IgD-negative memory B cell (primary cell): ENCODE data around the gene WASF2. TPM values are rescaled to one million over a fixed set of nuclear protein-coding genes. Genes with fewer than 3 reads are reported as not detected.
A peak's percentile ranks its signal among the peaks of the same experiment; 100 is the strongest.
"Not testable (repeated sequence)": the region's sequence is repeated elsewhere in the genome, so short reads cannot be mapped to it uniquely, and the experiment has no call there.

Experiments used
- H3K27ac Mint-ChIP-seq, 3 donors: one replicate each; pipeline ENCODE4 v1.8.0; 2020 to 2022; ENCODE audit warnings: mild to moderate bottlenecking in 3 of 3, mixed read lengths in 3 of 3, moderate library complexity in 1 of 3
- H3K27me3 Mint-ChIP-seq: one replicate; pipeline ENCODE4 v1.8.0; 2021; ENCODE audit warnings: mixed read lengths
- H3K36me3 Mint-ChIP-seq: one replicate; pipeline ENCODE4 v1.8.0; 2020; ENCODE audit warnings: mild to moderate bottlenecking, mixed read lengths
- H3K4me1 Mint-ChIP-seq, 3 donors: one replicate each; pipeline ENCODE4 v1.8.0; 2020 to 2022; ENCODE audit warnings: mixed read lengths in 3 of 3, mild to moderate bottlenecking in 1 of 3
- H3K4me3 Mint-ChIP-seq, 4 donors: one replicate each; pipeline ENCODE4 v1.8.0; 2020 to 2022; ENCODE audit warnings: mild to moderate bottlenecking in 4 of 4, mixed read lengths in 4 of 4, moderate library complexity in 3 of 4
- H3K9me3 Mint-ChIP-seq, 3 donors: one replicate each; pipeline ENCODE4 v1.8.0; 2020 to 2021; ENCODE audit warnings: mixed read lengths in 3 of 3, mild to moderate bottlenecking in 1 of 3
- polyA plus RNA-seq: library from polyadenylated mRNA; unstranded; fragments of 300-500 nt; fragmentation: Illumina TruSeq; gene quantifications from one replicate; pipeline ENCODE4 v1.2.3, GENCODE V29; 2021

Gene WASF2
- polyA plus RNA-seq, 1 donor from 2014 or later = 105 TPM

DNA sequence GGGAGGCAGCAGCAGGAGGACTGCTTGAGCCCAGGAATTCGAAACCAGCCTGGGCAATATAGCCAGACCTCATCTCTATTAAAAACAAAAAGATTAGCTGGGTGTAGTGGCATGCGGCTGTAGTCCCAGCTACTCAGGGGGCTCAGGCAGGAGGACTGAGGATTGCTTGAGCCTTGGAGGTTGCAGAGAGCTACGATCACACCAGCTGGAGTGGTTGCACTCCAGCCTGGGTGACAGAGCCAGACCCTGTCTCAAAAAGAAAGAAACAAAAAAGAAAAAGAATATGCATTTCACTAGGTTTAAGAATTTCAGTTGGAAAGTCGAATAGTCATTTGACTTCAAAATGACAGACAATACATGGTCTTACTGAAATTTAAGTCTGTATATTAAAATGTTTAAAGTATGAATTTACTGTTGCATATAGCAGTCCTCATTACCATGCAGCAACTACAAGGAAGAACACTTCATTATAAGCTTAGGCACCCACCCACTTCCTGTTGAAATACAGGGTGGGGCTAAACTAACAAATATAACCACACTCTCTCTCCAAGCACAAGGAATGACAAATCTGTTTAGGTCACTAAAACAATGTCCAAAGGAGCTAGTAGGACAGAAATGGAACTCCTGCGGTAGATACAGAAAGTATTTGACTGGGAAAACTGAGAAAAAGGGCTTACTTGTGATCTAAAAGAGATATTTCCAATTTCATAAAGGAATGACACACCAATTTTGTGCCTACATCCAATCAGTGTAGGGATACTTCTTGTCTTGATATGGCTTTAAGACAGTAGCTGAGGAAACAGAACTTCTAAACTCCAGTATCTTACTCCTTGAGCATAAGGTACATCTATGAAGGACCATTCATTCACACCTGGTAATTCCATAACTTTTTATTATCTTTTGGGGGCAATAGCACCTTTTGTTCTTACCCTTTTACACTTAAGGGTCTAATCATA is 53.5 kb downstream of the WASF2 start:
- Mint-ChIP-seq H3K4me1 (peaks cover 57 to 69% (median 64%) of the 10 kb centered on the region in 3 donors), H3K36me3 (peaks cover 4% of the 10 kb centered on the region), H3K27me3 (no peaks in the 10 kb centered on the region), H3K27ac (peak overlapping the region; percentile 76 to 96 (median 91)), H3K9me3 (no peaks in the 10 kb centered on the region), H3K4me3 (peak overlapping the region; percentile 66 to 94 (median 82))

DNA sequence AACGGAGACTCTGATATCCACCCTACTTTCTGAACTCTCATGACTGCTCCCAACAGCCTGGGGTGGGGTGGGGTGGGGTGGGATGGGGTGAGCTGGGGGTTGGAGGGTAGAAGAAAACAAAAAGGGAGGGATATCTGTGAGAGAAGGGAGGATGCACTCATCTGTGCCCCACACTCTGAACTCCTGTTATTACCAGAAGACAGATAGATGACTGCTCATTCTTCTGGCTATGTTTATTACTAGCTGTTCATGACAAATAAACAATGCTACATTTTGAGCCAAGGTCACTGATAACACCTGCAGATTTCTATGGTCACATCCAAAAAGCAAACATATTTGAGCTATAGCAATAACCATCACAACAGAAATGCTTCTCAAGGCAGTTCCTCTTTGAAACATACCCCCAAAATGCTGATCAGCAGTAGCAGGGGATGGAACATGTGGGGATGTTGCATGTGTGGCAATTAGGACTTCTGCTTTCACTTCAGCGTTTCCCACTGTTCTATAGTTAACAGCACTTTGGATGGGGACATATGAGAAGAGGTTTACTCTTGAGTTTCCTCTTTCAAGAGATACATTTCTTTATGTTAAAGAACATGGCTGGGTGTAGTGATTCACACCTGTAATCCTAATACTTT is 54.3 kb downstream of the WASF2 start:
- no peaks in the 10 kb centered on the region for H3K27me3 Mint-ChIP-seq

DNA sequence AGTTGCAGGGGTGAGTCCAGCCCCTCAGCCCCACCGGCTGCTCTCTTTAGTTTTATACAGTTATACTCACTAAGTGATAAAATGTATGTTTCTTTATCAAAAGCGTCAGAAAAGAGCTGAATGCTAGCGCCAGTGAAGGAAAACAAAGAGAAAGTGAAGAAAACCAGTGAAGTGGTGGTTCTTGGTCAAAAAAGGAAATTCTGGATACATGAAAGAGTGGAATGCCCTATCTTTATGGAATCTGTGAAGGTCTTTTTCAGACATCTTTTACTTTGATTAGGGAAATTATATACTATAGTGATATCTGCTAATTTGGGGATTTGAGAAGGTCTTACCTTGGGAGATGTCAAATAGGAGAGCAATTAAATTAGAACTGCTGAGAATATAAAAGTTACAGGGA is 56.3 kb downstream of the WASF2 start:
- Mint-ChIP-seq H3K27me3 (no peaks in the 10 kb centered on the region), H3K4me3 (peak overlapping the region in 3 of 4 donors; percentile 55 to 78 (median 74)), H3K27ac (peak overlapping the region; percentile 73 to 91 (median 91)), H3K36me3 (no peaks in the 10 kb centered on the region), H3K4me1 (peaks cover 62 to 70% (median 70%) of the 10 kb centered on the region in 3 donors), H3K9me3 (no peaks in the 10 kb centered on the region)

More for the DNA sequence above, 54.3 kb downstream of the WASF2 start:
- peak overlapping the region; percentile 76 to 96 (median 91) for H3K27ac Mint-ChIP-seq
- H3K36me3 Mint-ChIP-seq = peaks cover 4% of the 10 kb centered on the region
- H3K4me1 Mint-ChIP-seq = peaks cover 65 to 77% (median 72%) of the 10 kb centered on the region in 3 donors
- peak overlapping the region; percentile 66 to 94 (median 82) for H3K4me3 Mint-ChIP-seq
- H3K9me3 Mint-ChIP-seq = no peaks in the 10 kb centered on the region

DNA sequence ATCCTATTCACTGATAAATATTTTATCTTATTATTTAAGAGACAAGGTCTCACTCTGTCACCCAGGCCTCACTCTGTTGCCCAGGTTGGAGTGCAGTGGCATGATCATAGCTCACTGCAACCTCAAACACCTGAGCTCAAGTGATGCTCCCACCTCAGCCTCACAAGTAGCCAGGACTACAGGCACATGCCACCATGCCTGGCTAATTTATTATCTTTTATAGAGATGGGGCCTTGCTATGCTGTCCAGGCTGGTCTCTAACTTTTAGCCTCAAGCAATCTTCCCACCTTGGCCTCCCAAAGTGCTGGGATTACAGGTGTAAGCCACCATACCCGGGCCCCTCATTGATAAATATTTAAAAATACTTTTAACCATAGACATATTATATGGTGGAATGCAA is 57.2 kb downstream of the WASF2 start:
- not testable (repeated sequence) for H3K9me3 Mint-ChIP-seq, H3K27me3 Mint-ChIP-seq, H3K36me3 Mint-ChIP-seq
- peaks cover 62 to 70% (median 68%) of the 10 kb centered on the region in 3 donors for H3K4me1 Mint-ChIP-seq
- H3K27ac Mint-ChIP-seq = peak overlapping the region in 1 of 3 donors; percentile 73
- H3K4me3 Mint-ChIP-seq = peak overlapping the region in 1 of 4 donors; percentile 74

DNA sequence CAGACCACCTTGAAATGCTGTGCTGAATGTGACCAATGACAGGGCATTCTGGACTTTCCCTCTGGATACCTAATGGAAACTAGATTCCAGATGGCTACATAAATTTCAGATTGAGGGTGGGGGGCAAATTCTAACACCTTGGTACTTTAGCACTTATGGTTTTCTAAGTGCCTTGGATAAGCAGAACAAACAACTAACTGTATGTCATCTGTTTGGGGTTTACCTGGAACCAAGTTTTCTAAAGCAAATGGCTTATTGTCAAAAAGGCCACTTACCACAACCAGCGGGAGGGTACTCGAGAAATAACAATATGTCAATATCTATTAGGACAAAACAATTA is 58.4 kb downstream of the WASF2 start:
- Mint-ChIP-seq H3K9me3 (no peaks in the 10 kb centered on the region), H3K4me1 (peaks cover 61 to 69% (median 64%) of the 10 kb centered on the region in 3 donors), H3K27ac (peak overlapping the region; percentile 71 to 80 (median 73)), H3K27me3 (no peaks in the 10 kb centered on the region), H3K36me3 (peaks cover 2% of the 10 kb centered on the region), H3K4me3 (peak overlapping the region in 3 of 4 donors; percentile 8 to 78 (median 41))

DNA sequence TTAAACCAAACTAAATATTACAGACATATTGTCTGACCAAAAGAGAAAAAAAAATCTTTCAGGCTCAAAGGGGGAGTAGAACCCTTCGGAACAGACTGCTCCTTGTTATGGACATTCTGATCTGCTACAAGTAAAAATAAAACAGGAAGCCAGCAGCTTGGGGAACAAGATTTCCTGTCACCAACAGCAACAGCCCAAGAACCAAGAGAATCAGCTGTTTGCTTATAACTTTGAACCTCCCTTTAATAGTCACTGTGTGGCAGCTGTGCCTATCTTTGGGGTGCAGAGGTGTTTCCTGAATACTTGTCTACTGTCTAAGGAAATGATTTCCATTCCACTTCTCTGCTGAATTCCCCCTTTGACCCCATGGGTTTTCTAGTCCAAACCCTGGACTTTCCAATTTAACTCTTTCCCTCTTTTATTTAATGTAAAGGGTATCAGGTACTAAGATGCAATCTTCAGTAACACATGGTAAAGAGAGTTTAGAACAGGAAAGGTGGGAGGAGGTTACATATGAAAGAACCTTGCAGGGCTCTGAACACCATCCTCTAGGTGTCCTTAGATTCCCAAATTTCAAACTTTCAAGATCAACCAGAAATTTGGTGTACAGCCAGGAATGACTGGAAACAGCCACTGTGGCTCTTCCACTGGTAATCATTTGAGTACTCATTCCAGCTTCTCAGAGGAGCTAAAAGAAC is 58.9 kb downstream of the WASF2 start:
- Mint-ChIP-seq H3K36me3 (peaks cover 3% of the 10 kb centered on the region), H3K27me3 (no peaks in the 10 kb centered on the region), H3K9me3 (no peaks in the 10 kb centered on the region), H3K27ac (peak overlapping the region; percentile 71 to 80 (median 73)), H3K4me3 (peak overlapping the region in 3 of 4 donors; percentile 41 to 78 (median 57)), H3K4me1 (peaks cover 62 to 67% (median 63%) of the 10 kb centered on the region in 3 donors)

DNA sequence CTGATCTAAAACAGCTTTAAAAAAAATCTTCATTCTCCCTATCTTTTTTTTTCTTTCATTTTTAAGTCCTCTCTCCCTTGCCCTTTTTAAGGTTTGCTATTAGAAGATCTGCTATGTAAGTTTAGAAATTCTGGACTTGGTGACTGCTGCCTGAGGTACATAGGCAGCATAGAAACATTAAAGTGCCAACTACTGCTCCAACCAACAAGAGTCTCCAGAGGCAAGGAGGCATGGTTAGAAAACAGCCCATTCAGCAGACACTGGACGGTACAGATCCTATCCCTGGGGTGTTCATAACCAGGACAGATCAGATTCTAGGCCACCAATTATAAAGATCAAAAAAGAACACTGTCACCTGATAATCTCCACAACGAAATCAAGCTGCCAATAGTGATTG is 60.9 kb downstream of the WASF2 start:
- peaks cover 52 to 57% (median 53%) of the 10 kb centered on the region in 3 donors for H3K4me1 Mint-ChIP-seq

DNA sequence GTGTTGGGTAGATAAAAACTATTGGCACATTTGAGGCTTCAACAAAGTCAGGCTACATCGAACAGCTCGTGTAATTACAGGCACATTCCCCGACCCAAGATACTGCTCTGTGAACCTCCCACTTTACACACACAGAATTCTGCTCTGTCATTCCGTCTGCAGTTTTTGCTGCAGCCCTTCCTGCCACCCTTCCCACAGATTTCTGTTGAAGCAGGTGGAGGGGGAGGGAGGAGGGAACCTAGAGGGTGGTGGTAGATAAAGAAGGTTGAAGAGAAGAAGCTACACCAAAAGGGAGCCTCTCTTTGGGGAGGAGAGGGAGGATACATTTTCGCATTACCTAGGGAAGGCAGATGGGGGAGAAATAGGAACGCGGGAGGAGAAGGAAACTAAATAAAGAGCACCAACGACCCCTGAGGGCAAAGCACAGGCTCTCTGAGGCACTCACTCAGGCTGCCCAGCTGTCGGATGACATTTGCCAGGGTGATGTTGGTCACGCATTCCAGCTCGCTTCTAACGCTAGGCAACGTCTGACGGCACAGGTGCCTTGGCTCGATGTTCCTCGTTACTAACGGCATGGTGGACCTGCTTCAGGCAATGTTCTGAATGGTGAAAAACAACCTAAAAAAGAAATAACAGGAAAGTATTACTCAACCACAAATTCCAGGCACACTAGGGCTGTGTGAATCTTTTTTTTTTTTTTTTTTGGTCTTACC is 61.5 kb downstream of the WASF2 start:
- peak overlapping the region; percentile 82 to 93 (median 89) for H3K27ac Mint-ChIP-seq
- H3K4me1 Mint-ChIP-seq = peaks cover 46 to 53% (median 48%) of the 10 kb centered on the region in 3 donors
- H3K27me3 Mint-ChIP-seq = no peaks in the 10 kb centered on the region
- peak overlapping the region in 3 of 4 donors; percentile 37 to 76 (median 66) for H3K4me3 Mint-ChIP-seq
- peaks cover 4% of the 10 kb centered on the region for H3K36me3 Mint-ChIP-seq
- H3K9me3 Mint-ChIP-seq = no peaks in the 10 kb centered on the region

More for the DNA sequence above, 60.9 kb downstream of the WASF2 start:
- Mint-ChIP-seq H3K4me3 (peak overlapping the region in 3 of 4 donors; percentile 37 to 76 (median 66)), H3K36me3 (peaks cover 4% of the 10 kb centered on the region), H3K9me3 (no peaks in the 10 kb centered on the region), H3K27me3 (no peaks in the 10 kb centered on the region), H3K27ac (peak overlapping the region; percentile 82 to 93 (median 89))

DNA sequence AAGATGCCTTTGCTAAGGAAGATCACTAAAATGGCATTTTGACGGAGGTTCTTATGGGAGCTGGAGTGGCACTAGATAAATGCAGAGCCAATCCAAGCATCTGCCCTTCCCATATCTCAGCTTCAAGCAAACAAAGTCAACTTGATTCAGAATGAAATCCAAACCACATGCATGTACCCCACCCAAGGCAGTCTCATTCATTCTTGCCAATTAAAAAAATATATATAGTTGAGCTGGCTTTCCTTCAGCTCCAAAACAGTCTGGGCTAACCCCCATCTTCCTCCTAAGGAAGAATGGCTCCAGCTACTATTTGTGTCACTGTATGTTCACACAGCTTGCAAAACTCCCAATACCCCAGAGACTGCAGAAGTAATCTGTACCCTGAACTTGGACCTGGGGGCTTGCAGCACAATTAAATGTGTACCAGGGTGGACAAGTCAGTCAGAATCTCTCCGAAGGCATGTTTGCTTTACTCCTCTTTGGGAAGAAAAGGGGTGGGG is 62.1 kb downstream of the WASF2 start:
- Mint-ChIP-seq H3K4me3 (peak overlapping the region in 3 of 4 donors; percentile 63 to 74 (median 73)), H3K27me3 (no peaks in the 10 kb centered on the region), H3K9me3 (no peaks in the 10 kb centered on the region), H3K27ac (peak overlapping the region; percentile 82 to 93 (median 89)), H3K36me3 (peaks cover 4% of the 10 kb centered on the region), H3K4me1 (peaks cover 42 to 48% (median 42%) of the 10 kb centered on the region in 3 donors)

DNA sequence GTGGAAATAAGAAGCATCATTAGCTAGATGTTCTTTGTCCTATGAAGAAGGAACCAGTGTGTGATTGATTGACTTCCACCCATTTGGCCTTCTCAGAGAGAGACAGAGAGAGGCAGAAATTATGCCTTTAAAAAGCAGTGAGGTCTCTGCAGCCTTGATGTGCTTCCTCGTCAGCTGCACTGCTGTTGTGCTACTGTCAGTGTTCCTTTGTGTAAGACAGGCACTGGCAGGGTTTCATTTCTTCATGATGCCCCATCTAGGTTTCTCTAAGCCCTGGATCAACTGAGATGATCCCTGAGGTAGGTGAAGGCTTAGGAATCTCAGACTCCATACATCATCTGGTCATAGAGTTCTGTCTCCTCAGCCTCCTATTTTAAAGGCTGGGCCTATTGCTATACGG is 62.6 kb downstream of the WASF2 start:
- peak overlapping the region; percentile 82 to 93 (median 89) for H3K27ac Mint-ChIP-seq
- no peaks in the 10 kb centered on the region for H3K27me3 Mint-ChIP-seq
- H3K9me3 Mint-ChIP-seq = no peaks in the 10 kb centered on the region
- peaks cover 42 to 51% (median 46%) of the 10 kb centered on the region in 3 donors for H3K4me1 Mint-ChIP-seq
- peaks cover 4% of the 10 kb centered on the region for H3K36me3 Mint-ChIP-seq
- H3K4me3 Mint-ChIP-seq = peak overlapping the region in 3 of 4 donors; percentile 63 to 74 (median 73)

DNA sequence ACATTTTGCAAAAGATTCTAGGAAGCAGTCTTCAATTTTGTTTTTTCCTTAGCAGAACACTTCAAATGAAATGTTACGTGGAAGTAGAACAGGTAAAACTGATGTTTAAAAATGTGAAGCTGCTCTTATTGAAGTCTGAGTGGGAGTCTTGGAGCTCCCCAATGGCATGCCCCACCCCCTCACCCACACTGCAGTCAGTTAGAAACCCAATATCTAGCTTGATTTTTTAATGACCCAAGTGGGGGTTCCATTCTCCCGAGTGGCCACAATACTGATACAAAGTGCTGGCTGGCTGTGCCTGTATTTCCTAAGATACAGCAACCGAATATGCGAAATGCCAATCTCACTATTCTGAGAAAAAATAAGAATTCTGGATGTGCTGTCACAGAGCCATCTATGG is 66.3 kb downstream of the WASF2 start:
- H3K4me1 Mint-ChIP-seq = peaks cover 33 to 44% (median 43%) of the 10 kb centered on the region in 3 donors

DNA sequence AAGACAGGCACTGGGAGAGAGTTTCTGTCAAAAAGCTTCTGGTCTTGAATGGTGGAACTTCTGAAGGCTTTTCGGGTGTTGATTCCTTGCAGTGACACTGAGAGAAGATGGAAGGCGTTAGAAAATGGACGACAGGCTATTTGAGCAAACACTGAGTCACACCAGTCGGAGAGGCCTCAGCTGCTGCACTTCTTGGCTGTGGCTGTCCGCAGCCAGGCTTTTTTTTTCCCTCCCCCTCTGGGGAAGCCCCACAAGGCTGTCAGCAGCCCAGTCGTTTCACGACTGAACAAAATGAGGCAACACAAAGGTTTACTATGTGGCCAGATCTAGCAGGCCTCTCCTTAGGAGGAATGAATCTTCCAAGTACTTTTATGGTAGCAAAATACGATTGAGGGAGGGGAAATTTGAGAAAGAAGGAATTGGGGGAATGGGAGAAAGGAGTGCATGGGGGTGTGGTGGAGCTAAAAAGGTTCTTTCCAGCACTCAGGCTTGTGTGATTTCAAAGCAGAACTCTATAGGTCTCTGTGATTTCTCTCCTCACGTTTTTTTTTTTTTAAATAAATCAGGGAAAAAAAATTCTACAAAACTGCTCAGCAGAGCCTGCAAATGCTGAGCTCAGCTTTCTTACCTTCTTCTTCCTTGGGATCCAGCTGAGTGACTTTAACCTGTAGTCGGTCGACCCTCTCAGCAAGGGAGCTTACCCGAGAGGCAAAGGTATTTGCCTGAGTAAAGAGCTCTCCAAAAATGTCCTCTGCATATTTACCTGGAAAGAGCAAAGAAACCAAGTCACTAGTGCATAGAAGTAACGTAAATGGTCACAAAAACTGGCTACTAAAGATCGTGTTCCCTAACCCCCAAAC is 71.4 kb downstream of the WASF2 start:
- Mint-ChIP-seq H3K27me3 (no peaks in the 10 kb centered on the region), H3K9me3 (no peaks in the 10 kb centered on the region), H3K4me1 (peaks cover 39 to 45% (median 44%) of the 10 kb centered on the region in 3 donors)

More for the DNA sequence above, 66.3 kb downstream of the WASF2 start:
- no peaks in the 10 kb centered on the region for H3K9me3 Mint-ChIP-seq
- peaks cover 6% of the 10 kb centered on the region for H3K36me3 Mint-ChIP-seq
- no peak overlapping the region for H3K27ac Mint-ChIP-seq
- H3K4me3 Mint-ChIP-seq = no peak overlapping the region
- H3K27me3 Mint-ChIP-seq = no peaks in the 10 kb centered on the region

DNA sequence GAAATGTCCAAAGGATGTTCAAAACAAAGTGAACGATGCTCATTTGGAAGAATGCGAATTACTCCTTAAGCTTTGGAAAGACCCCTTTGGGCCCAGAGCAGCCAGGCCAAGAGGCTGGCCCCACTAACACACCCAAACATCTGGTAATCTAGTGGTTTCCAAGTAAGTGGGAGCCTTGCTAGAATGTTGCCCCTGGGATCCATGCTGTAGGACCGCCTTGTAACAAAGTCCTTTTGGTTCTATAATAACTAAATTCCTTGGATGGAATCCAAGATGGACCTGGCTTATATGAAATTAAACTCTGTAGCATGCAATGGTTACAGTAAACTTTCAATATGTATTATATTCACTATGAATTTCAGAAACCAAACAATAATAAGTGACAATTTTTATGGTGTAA is 72.3 kb downstream of the WASF2 start:
- peaks cover 6% of the 10 kb centered on the region for H3K36me3 Mint-ChIP-seq
- H3K27ac Mint-ChIP-seq = peak overlapping the region; percentile 70 to 91 (median 79)
- peak overlapping the region in 2 of 4 donors; percentile 15 to 85 for H3K4me3 Mint-ChIP-seq
- peaks cover 38 to 45% (median 44%) of the 10 kb centered on the region in 3 donors for H3K4me1 Mint-ChIP-seq
- no peaks in the 10 kb centered on the region for H3K9me3 Mint-ChIP-seq
- no peaks in the 10 kb centered on the region for H3K27me3 Mint-ChIP-seq

More for the DNA sequence above, 71.4 kb downstream of the WASF2 start:
- H3K4me3 Mint-ChIP-seq = peak overlapping the region; percentile 14 to 88 (median 50)
- peaks cover 6% of the 10 kb centered on the region for H3K36me3 Mint-ChIP-seq
- peak overlapping the region; percentile 70 to 91 (median 79) for H3K27ac Mint-ChIP-seq
